H9 (cell line): ENCODE results near the gene PRUNE1. TPM values are rescaled to one million over a fixed set of nuclear protein-coding genes. Genes with fewer than 3 reads are reported as not detected.

Experiments used
- DNase-seq: peaks from one replicate; pipeline ENCODE4 v3.0.0-alpha.2; 2017
- H2AFZ ChIP-seq: one replicate; pipeline ENCODE4 v1.6.1; 2013; ENCODE audit warnings: mild to moderate bottlenecking, low read length, control low read depth, moderate library complexity
- H2AK5ac ChIP-seq: 2 replicates; pipeline ENCODE4 v1.6.1; 2013; ENCODE audit warnings: low read length, control low read depth, mixed read lengths; ENCODE audit not compliant: insufficient read length
- H2BK120ac ChIP-seq: one replicate; pipeline ENCODE4 v1.6.1; 2013; ENCODE audit warnings: low read depth, mild to moderate bottlenecking, low read length, control low read depth, inconsistent platforms; ENCODE audit not compliant: poor library complexity, severe bottlenecking
- H2BK12ac ChIP-seq: 2 replicates; pipeline ENCODE4 v1.6.1; 2013; ENCODE audit warnings: low read length, control low read depth, mixed read lengths, low read depth; ENCODE audit not compliant: insufficient read length
- H2BK15ac ChIP-seq: 2 replicates; pipeline ENCODE4 v1.6.1; 2013; ENCODE audit warnings: low read depth, low read length, control low read depth
- H2BK20ac ChIP-seq: one replicate; pipeline ENCODE4 v1.6.1; 2013; ENCODE audit warnings: low read depth, mild to moderate bottlenecking, low read length, control low read depth, inconsistent platforms; ENCODE audit not compliant: poor library complexity, severe bottlenecking
- H2BK5ac ChIP-seq: 2 replicates; pipeline ENCODE4 v1.6.1; 2013; ENCODE audit warnings: low read length, control low read depth, mixed read lengths; ENCODE audit not compliant: insufficient read length
- H3K14ac ChIP-seq: 2 replicates; pipeline ENCODE4 v1.6.1; 2013; ENCODE audit warnings: low read length, control low read depth; ENCODE audit not compliant: insufficient read depth
- H3K18ac ChIP-seq: 2 replicates; pipeline ENCODE4 v1.6.1; 2013; ENCODE audit warnings: low read depth, mild to moderate bottlenecking, mixed read lengths, low read length, control low read depth; ENCODE audit not compliant: insufficient read length
- H3K23ac ChIP-seq: 2 replicates; pipeline ENCODE4 v1.6.1; 2013; ENCODE audit warnings: low read length, control low read depth, mixed read lengths, low read depth; ENCODE audit not compliant: insufficient read length
- H3K23me2 ChIP-seq: 2 replicates; pipeline ENCODE4 v1.6.1; 2013; ENCODE audit warnings: low read depth, mild to moderate bottlenecking, mixed read lengths, low read length, control low read depth; ENCODE audit not compliant: insufficient read length, poor library complexity, severe bottlenecking
- H3K27ac ChIP-seq: 2 replicates; pipeline ENCODE4 v1.5.1; 2013; ENCODE audit warnings: low read length, control low read depth, mixed read lengths, low read depth; ENCODE audit not compliant: insufficient read length
- H3K27me3 ChIP-seq: 2 replicates; pipeline ENCODE4 v1.6.1; 2013; ENCODE audit warnings: low read length, control low read depth, inconsistent platforms; ENCODE audit not compliant: insufficient read depth
- H3K4ac ChIP-seq: 2 replicates; pipeline ENCODE4 v1.6.1; 2013; ENCODE audit warnings: low read depth, mild to moderate bottlenecking, control low read depth, inconsistent platforms, low read length, moderate library complexity
- H3K4me1 ChIP-seq: 2 replicates; pipeline ENCODE4 v1.6.1; 2013; ENCODE audit warnings: low read length, control low read depth, inconsistent platforms; ENCODE audit not compliant: insufficient read depth
- H3K4me2 ChIP-seq: 2 replicates; pipeline ENCODE4 v1.6.1; 2013; ENCODE audit warnings: low read length, control low read depth, mixed read lengths; ENCODE audit not compliant: insufficient read length, insufficient read depth
- H3K56ac ChIP-seq: 2 replicates; pipeline ENCODE4 v1.6.1; 2013; ENCODE audit warnings: low read depth, mild to moderate bottlenecking, mixed read lengths, low read length, control low read depth; ENCODE audit not compliant: insufficient read length
- H3K79me1 ChIP-seq: 2 replicates; pipeline ENCODE4 v1.6.1; 2013; ENCODE audit warnings: low read depth, mild to moderate bottlenecking, moderate library complexity, low read length, control low read depth, inconsistent platforms; ENCODE audit not compliant: insufficient read depth, poor library complexity, severe bottlenecking
- H3K79me2 ChIP-seq: 2 replicates; pipeline ENCODE4 v1.6.1; 2013; ENCODE audit warnings: low read length, control low read depth, inconsistent platforms; ENCODE audit not compliant: insufficient read depth
- H3K9ac ChIP-seq: 2 replicates; pipeline ENCODE4 v1.6.1; 2013; ENCODE audit warnings: low read length, control low read depth, mixed read lengths; ENCODE audit not compliant: insufficient read length; ENCODE audit errors: extremely low read depth
- H3K9me3 ChIP-seq: one replicate; pipeline ENCODE4 v1.6.1; 2013; ENCODE audit warnings: low read depth, low read length, inconsistent platforms; ENCODE audit not compliant: control insufficient read depth
- H3T11ph ChIP-seq: one replicate; pipeline ENCODE4 v1.6.1; 2013; ENCODE audit warnings: mild to moderate bottlenecking, low read length, control low read depth, inconsistent platforms
- H4K20me1 ChIP-seq: one replicate; pipeline ENCODE4 v1.6.1; 2013; ENCODE audit not compliant: control insufficient read depth, insufficient read length, insufficient read depth
- H4K5ac ChIP-seq: 2 replicates; pipeline ENCODE4 v1.6.1; 2013; ENCODE audit warnings: low read depth, mild to moderate bottlenecking, mixed read lengths, low read length, control low read depth; ENCODE audit not compliant: insufficient read length
- H4K8ac ChIP-seq: replicated peaks from 2 replicates; pipeline ENCODE4 v1.6.1; 2013; ENCODE audit warnings: low read length, control low read depth, mixed read lengths, low read depth; ENCODE audit not compliant: insufficient read length
- H4K91ac ChIP-seq: 2 replicates; pipeline ENCODE4 v1.6.1; 2013; ENCODE audit warnings: low read depth, mild to moderate bottlenecking, moderate library complexity, mixed read lengths, low read length, control low read depth; ENCODE audit not compliant: insufficient read length
- H3K27ac Mint-ChIP-seq, 3 experiments: 2 replicates in 2 of 3; 3 replicates in 1 of 3; pipeline ENCODE4 v1.8.0; 2020 to 2021; ENCODE audit warnings: mixed read lengths in 3 of 3, mild to moderate bottlenecking in 1 of 3, moderate library complexity in 1 of 3
- H3K27me3 Mint-ChIP-seq: 2 replicates; pipeline ENCODE4 v1.8.0; 2021; ENCODE audit warnings: low read depth, mild to moderate bottlenecking, moderate library complexity, mixed read lengths
- H3K36me3 Mint-ChIP-seq, 3 experiments: 2 replicates in 2 of 3; 3 replicates in 1 of 3; pipeline ENCODE4 v1.8.0; 2020 to 2021; ENCODE audit warnings: low read depth in 3 of 3, mixed read lengths in 3 of 3; ENCODE audit not compliant: insufficient read depth in 1 of 3
- H3K4me1 Mint-ChIP-seq, 2 experiments: 2 replicates each; pipeline ENCODE4 v1.8.0; 2020; ENCODE audit warnings: mixed read lengths in 2 of 2
- H3K4me3 Mint-ChIP-seq, 2 experiments: 2 replicates in 1 of 2; 3 replicates in 1 of 2; pipeline ENCODE4 v1.8.0; 2020 to 2021; ENCODE audit warnings: mild to moderate bottlenecking in 2 of 2, mixed read lengths in 2 of 2, moderate library complexity in 1 of 2
- H3K9me3 Mint-ChIP-seq, 2 experiments: 2 replicates in 1 of 2; 3 replicates in 1 of 2; pipeline ENCODE4 v1.8.0; 2020; ENCODE audit warnings: mild to moderate bottlenecking in 2 of 2, mixed read lengths in 2 of 2, moderate library complexity in 1 of 2
- WGBS: extraction: QIAGEN DNeasy Blood & Tissue Kit; methylation state at CpG from one replicate; pipeline ENCODE4 v1.1.7; 2013; ENCODE audit warnings: missing lambda C conversion rate, low lambda C conversion rate, mixed read lengths; ENCODE audit not compliant: insufficient read length; ENCODE audit errors: extremely low coverage; 5-methylcytosine and 5-hydroxymethylcytosine counted together
- total RNA-seq: library from RNA; stranded (reverse); gene quantifications from 2 replicates; pipeline ENCODE4 v1.2.1, GENCODE V29; 2021
- TF ChIP-seq, protein P1 (sequence below): fragments of 200-600 bp; sonication (generic); conservative IDR thresholded peaks from 3 replicates; pipeline ENCODE4 v1.8.0; 2021; ENCODE audit warnings: antibody characterized with exemption, mild to moderate bottlenecking

Gene PRUNE1
- total RNA-seq, 1 experiment from 2014 or later: 22.3 TPM

DNA sequence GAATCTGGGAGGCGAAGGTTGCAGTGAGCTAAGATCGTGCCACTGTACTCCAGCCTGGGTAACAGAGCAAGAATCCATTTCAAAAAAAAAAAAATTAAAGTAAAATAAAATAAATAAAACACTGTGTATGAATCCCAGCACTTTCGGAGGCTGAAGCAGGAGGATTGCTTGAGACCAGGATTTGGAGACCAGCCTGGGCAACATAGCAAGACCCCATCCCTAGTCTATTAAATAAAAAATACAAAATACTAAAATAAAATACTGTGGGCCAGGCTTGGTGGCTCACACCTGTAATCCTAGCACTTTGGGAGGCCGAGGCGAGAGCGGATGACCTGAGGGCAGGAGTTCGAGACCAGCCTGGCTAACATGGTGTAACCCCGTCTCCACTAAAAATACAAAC is 23.9 kb downstream of the PRUNE1 start:
- WGBS: no CpG with 5 or more reads among the region's 8 CpGs
- no peak for DNase-seq

More for the DNA sequence above, 23.9 kb downstream of the PRUNE1 start:
- no peak overlapping the region for H3K56ac ChIP-seq
- peaks cover 11 to 13% of the 10 kb centered on the region in 2 experiments for H3K4me1 Mint-ChIP-seq
- no peaks in the 10 kb centered on the region for H4K20me1 ChIP-seq
- no peak overlapping the region for H4K5ac ChIP-seq
- no peak overlapping the region for H4K91ac ChIP-seq
- no peak overlapping the region for H3K4me3 Mint-ChIP-seq
- no peaks in the 10 kb centered on the region for H3K79me1 ChIP-seq
- H3K4me2 ChIP-seq: no peak overlapping the region
- H2BK15ac ChIP-seq: no peak overlapping the region
- H3K9me3 ChIP-seq: no peaks in the 10 kb centered on the region
- no peak overlapping the region for H3K27ac Mint-ChIP-seq
- H2BK120ac ChIP-seq: no peak overlapping the region
- no peak overlapping the region for H2AFZ ChIP-seq
- no peaks in the 10 kb centered on the region; the same call in 1 of the 2 replicates for H3K4me1 ChIP-seq
- no peak overlapping the region for H3K27ac ChIP-seq
- no peaks in the 10 kb centered on the region for H3K27me3 ChIP-seq
- no peak overlapping the region for H2BK5ac ChIP-seq
- no peak overlapping the region for H3K4ac ChIP-seq
- H3K23ac ChIP-seq: no peak overlapping the region
- H3K36me3 Mint-ChIP-seq: peaks cover 26 to 54% (median 41%) of the 10 kb centered on the region in 3 experiments
- H3K14ac ChIP-seq: no peak overlapping the region
- H2BK12ac ChIP-seq: no peak overlapping the region
- TF ChIP-seq, protein P1, sequence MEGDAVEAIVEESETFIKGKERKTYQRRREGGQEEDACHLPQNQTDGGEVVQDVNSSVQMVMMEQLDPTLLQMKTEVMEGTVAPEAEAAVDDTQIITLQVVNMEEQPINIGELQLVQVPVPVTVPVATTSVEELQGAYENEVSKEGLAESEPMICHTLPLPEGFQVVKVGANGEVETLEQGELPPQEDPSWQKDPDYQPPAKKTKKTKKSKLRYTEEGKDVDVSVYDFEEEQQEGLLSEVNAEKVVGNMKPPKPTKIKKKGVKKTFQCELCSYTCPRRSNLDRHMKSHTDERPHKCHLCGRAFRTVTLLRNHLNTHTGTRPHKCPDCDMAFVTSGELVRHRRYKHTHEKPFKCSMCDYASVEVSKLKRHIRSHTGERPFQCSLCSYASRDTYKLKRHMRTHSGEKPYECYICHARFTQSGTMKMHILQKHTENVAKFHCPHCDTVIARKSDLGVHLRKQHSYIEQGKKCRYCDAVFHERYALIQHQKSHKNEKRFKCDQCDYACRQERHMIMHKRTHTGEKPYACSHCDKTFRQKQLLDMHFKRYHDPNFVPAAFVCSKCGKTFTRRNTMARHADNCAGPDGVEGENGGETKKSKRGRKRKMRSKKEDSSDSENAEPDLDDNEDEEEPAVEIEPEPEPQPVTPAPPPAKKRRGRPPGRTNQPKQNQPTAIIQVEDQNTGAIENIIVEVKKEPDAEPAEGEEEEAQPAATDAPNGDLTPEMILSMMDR: no peak
- H3K9ac ChIP-seq: no peak overlapping the region
- H2AK5ac ChIP-seq: no peak overlapping the region
- H3K9me3 Mint-ChIP-seq: no peaks in the 10 kb centered on the region
- H3T11ph ChIP-seq: no peak overlapping the region
- no peak overlapping the region for H3K18ac ChIP-seq
- H4K8ac ChIP-seq: no peak overlapping the region
- H3K27me3 Mint-ChIP-seq: no peaks in the 10 kb centered on the region
- H2BK20ac ChIP-seq: no peak overlapping the region
- H3K79me2 ChIP-seq: no peaks in the 10 kb centered on the region
- H3K23me2 ChIP-seq: no peaks in the 10 kb centered on the region
